Panc1 (cell line): ENCODE data around the gene TENM3.

Source experiments
- CTCF ChIP-seq: fragments of 450-650 bp; IDR thresholded peaks from 2 replicates; pipeline ENCODE4 v1.5.1; 2017; ENCODE audit warnings: mild to moderate bottlenecking
- POLR2AphosphoS5 ChIP-seq: IDR thresholded peaks from 2 replicates; pipeline ENCODE4 v1.6.1; 2012; ENCODE audit warnings: mild to moderate bottlenecking, low read depth, low read length, moderate library complexity
- REST ChIP-seq, 2 experiments: IDR thresholded peaks; 2 replicates each; pipeline ENCODE4 v1.6.1; 2011 to 2012; ENCODE audit warnings: low read depth in 2 of 2, control low read depth in 1 of 2, low read length in 1 of 2, mild to moderate bottlenecking in 1 of 2, moderate library complexity in 1 of 2; ENCODE audit not compliant: insufficient read depth in 1 of 2
- SIN3A ChIP-seq: IDR thresholded peaks from 2 replicates; pipeline ENCODE4 v1.6.1; 2012; ENCODE audit warnings: low read depth, mild to moderate bottlenecking, low read length, moderate library complexity, borderline replicate concordance; ENCODE audit not compliant: insufficient read depth
- TCF7L2 ChIP-seq: IDR thresholded peaks from 2 replicates; pipeline ENCODE4 v1.6.1; 2011; ENCODE audit warnings: mild to moderate bottlenecking, low read depth, low read length, inconsistent platforms

- TF ChIP-seq CTCF (no peak), SIN3A (no peak), POLR2AphosphoS5 (no peak), REST (IDR thresholded peaks at IDR 0.05; ENCODE audit: insufficient read depth in 1 of 2, low read depth in 2 of 2, low read length in 1 of 2) (no peak), TCF7L2 (no peak)
Measured at GRCh38 chr4:182421753-182422152, 178.6 kb downstream of the TENM3 start.
